HCT116 (cell line): Measurements from ENCODE around the gene FAM181A.

Experiments
- ATF3 ChIP-seq: IDR thresholded peaks from 2 replicates; pipeline ENCODE4 v1.6.1; 2012
- EZH2phosphoT487 ChIP-seq: fragments of 200-600 bp; IDR thresholded peaks from 2 replicates; pipeline ENCODE4 v1.6.1; 2018; ENCODE audit warnings: antibody characterized with exemption, borderline replicate concordance
- RAD21 ChIP-seq: IDR thresholded peaks from 2 replicates; pipeline ENCODE4 v1.6.1; 2012; ENCODE audit warnings: low read depth, mild to moderate bottlenecking
- SP1 ChIP-seq: IDR thresholded peaks from 2 replicates; pipeline ENCODE4 v1.6.1; 2012; ENCODE audit warnings: low read depth
- TF ChIP-seq, protein P1 (sequence below), 3 experiments: fragments of 200-600 bp in 1 of 3; sonication (generic) in 1 of 3; IDR thresholded peaks in 2 of 3; conservative IDR thresholded peaks in 1 of 3; 2 replicates each; pipeline ENCODE4 v1.5.1; 2012 to 2017; ENCODE audit warnings: low read depth in 2 of 3, low read length in 2 of 3, antibody characterized with exemption in 1 of 3, borderline replicate concordance in 1 of 3, control low read depth in 1 of 3, mild to moderate bottlenecking in 1 of 3, mixed read lengths in 1 of 3, mixed run types in 1 of 3, moderate library complexity in 1 of 3; ENCODE audit not compliant: insufficient read depth in 1 of 3

DNA sequence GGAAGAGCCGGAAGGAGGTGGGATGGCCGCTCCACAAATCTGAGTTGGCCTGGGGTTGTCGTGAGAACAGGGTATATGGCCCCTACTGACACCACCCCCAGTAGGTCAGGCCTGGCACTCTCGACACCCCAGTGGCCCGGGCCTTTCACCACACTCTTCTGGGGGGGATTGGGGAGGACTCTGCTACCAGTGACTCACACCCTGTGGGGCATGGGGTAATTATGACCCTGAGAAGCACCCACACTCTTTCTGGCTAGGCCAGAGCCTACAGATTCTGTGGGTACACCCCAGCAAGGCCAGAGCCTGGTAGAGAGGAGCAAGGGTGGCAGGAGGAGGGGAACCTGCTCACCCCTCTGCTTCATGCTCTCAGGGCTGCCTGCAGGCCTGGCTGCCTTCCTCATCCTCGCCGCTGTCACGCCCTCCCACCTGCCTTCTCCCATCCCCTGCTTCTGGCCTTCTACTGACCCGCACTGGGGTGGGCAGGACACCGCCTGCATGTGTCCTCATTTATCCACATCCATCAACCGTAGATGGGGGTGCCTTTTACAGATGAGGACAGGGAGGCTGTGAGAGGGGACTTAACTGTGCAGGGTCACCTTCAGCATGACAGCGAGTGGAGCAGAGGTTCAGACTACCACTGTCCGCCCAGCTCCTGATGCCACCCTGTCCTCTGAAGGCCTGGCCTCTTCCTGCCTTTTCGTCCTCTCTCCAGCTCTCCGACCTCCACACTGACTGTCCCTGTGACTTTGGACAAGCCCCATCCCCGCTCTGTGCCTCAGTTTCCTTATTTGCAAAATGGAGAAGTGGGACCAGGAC lies 30.8 kb downstream of the FAM181A start:
- TF ChIP-seq RAD21: no peak
- TF ChIP-seq, protein P1, sequence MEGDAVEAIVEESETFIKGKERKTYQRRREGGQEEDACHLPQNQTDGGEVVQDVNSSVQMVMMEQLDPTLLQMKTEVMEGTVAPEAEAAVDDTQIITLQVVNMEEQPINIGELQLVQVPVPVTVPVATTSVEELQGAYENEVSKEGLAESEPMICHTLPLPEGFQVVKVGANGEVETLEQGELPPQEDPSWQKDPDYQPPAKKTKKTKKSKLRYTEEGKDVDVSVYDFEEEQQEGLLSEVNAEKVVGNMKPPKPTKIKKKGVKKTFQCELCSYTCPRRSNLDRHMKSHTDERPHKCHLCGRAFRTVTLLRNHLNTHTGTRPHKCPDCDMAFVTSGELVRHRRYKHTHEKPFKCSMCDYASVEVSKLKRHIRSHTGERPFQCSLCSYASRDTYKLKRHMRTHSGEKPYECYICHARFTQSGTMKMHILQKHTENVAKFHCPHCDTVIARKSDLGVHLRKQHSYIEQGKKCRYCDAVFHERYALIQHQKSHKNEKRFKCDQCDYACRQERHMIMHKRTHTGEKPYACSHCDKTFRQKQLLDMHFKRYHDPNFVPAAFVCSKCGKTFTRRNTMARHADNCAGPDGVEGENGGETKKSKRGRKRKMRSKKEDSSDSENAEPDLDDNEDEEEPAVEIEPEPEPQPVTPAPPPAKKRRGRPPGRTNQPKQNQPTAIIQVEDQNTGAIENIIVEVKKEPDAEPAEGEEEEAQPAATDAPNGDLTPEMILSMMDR (IDR thresholded peaks at IDR 0.05 in 2 of 3, conservative IDR thresholded peaks at IDR 0.05 in 1 of 3; ENCODE audit: borderline replicate concordance in 1 of 3, insufficient read depth in 1 of 3, low read depth in 2 of 3, low read length in 2 of 3): no peak
- TF ChIP-seq EZH2phosphoT487: no peak
- TF ChIP-seq SP1: no peak
- TF ChIP-seq ATF3: no peak
